DND-41 (cell line): ENCODE results near the gene DCHS1.

Experiments used
- CTCF ChIP-seq: IDR thresholded peaks from 2 replicates; pipeline ENCODE4 v1.5.1; 2012; ENCODE audit warnings: borderline replicate concordance, low read length, moderate library complexity, mild to moderate bottlenecking; ENCODE audit not compliant: poor library complexity, severe bottlenecking; ENCODE audit errors: extremely low read depth
- EZH2 ChIP-seq: IDR thresholded peaks from 3 replicates; pipeline ENCODE4 v1.6.1; 2012; ENCODE audit warnings: borderline replicate concordance, low read depth, mild to moderate bottlenecking, moderate library complexity, low read length, inconsistent platforms; ENCODE audit not compliant: severe bottlenecking

- TF ChIP-seq CTCF (no peak), EZH2 (no peak)
These were observed 71.1 kb downstream of the DCHS1 start for GRCh38 chr11:6584528-6584927.
